SK-N-SH treated with all-trans-retinoic acid at 6 μM for 48 hours (cell line): ENCODE measurements around the gene PRPF38A.

Experiments
- BACH2 ChIP-seq: fragments of 250-450 bp; sonication (Bioruptor Pico); IDR thresholded peaks from 2 replicates; pipeline ENCODE4 v1.9.0; 2021; ENCODE audit warnings: mild to moderate bottlenecking, borderline replicate concordance
- CSRNP3 ChIP-seq: fragments of 250-450 bp; sonication (Bioruptor Pico); IDR thresholded peaks from 2 replicates; pipeline ENCODE4 v1.5.1; 2021; ENCODE audit warnings: mild to moderate bottlenecking, moderate library complexity
- PATZ1 ChIP-seq: fragments of 250-450 bp; sonication (Bioruptor Pico); IDR thresholded peaks from 2 replicates; pipeline ENCODE4 v1.8.0; 2020; ENCODE audit warnings: mild to moderate bottlenecking, moderate library complexity, borderline replicate concordance
- RARB ChIP-seq: fragments of 250-450 bp; sonication (Bioruptor Pico); IDR thresholded peaks from 2 replicates; pipeline ENCODE4 v1.8.0; 2021; ENCODE audit warnings: mild to moderate bottlenecking, moderate library complexity
- TCF4 ChIP-seq: fragments of 250-450 bp; sonication (Bioruptor Pico); IDR thresholded peaks from 2 replicates; pipeline ENCODE4 v1.8.0; 2021; ENCODE audit warnings: mild to moderate bottlenecking, moderate library complexity, borderline replicate concordance
- ZNF70 ChIP-seq: fragments of 450-650 bp; formaldehyde crosslinking; IDR thresholded peaks from 2 replicates; pipeline ENCODE4 v1.5.0; 2020; ENCODE audit warnings: mild to moderate bottlenecking, moderate library complexity

GRCh38 chr1:52404116-52404974 is at the start of gene PRPF38A, which contains the start of gene ORC1:
- TF ChIP-seq CSRNP3 (CRISPR knock-in tag) (no peak), BACH2 (no peak), RARB (CRISPR knock-in tag) (no peak), ZNF70 (no peak), PATZ1 (CRISPR knock-in tag) (no peak), TCF4 (CRISPR knock-in tag) (no peak)
